Keratinocyte (primary cell): Measurements from ENCODE around the gene CDHR4. TPM values are rescaled to one million over a fixed set of nuclear protein-coding genes. Genes with fewer than 3 reads are reported as not detected.

Source experiments
- DNase-seq: peaks from one replicate; pipeline ENCODE4 v3.0.0-alpha.2; 2011; ENCODE audit warnings: low read depth, missing footprints, low spot score
- FAIRE-seq: peaks from 2 replicates; lab custom pipeline; 2011; peaks lifted over from hg19 to GRCh38; lab: Jason Lieb, UNC
- H2AFZ ChIP-seq: 2 replicates; pipeline ENCODE4 v1.6.0; 2012; ENCODE audit warnings: low read length, control low read depth, inconsistent platforms; ENCODE audit not compliant: control insufficient read depth
- H3K27ac ChIP-seq: 2 replicates; pipeline ENCODE4 v1.5.1; 2011; ENCODE audit warnings: low read length; ENCODE audit not compliant: control insufficient read depth, insufficient read depth
- H3K27me3 ChIP-seq: 3 replicates; pipeline ENCODE4 v1.6.0; 2011; ENCODE audit warnings: low read length; ENCODE audit not compliant: control insufficient read depth, insufficient read depth; ENCODE audit errors: extremely low read depth
- H3K36me3 ChIP-seq, 2 experiments: 2 replicates in 1 of 2; 3 replicates in 1 of 2; pipeline ENCODE4 v1.5.1; 2011; ENCODE audit warnings: low read length in 2 of 2, mild to moderate bottlenecking in 1 of 2; ENCODE audit not compliant: control insufficient read depth in 2 of 2, insufficient read depth in 2 of 2; ENCODE audit errors: extremely low read depth in 1 of 2
- H3K4me1 ChIP-seq: 3 replicates; pipeline ENCODE4 v1.5.1; 2011; ENCODE audit warnings: low read length; ENCODE audit not compliant: control insufficient read depth, insufficient read depth; ENCODE audit errors: extremely low read depth
- H3K4me2 ChIP-seq: 3 replicates; pipeline ENCODE4 v1.6.0; 2011; ENCODE audit warnings: low read depth, low read length; ENCODE audit not compliant: control insufficient read depth, insufficient read depth; ENCODE audit errors: extremely low read depth
- H3K4me3 ChIP-seq, 3 experiments: fragments of 200-600 bp in 1 of 3; sonication (generic) in 1 of 3; 2 replicates in 2 of 3; 3 replicates in 1 of 3; pipeline ENCODE4 v1.5.1; 2011 to 2016; ENCODE audit warnings: low read length in 3 of 3, mild to moderate bottlenecking in 3 of 3, control low read depth in 2 of 3, inconsistent platforms in 1 of 3, low read depth in 1 of 3, mixed read lengths in 1 of 3, mixed run types in 1 of 3, moderate library complexity in 1 of 3; ENCODE audit not compliant: control insufficient read depth in 2 of 3, insufficient read depth in 2 of 3; ENCODE audit errors: extremely low read depth in 1 of 3
- H3K79me2 ChIP-seq: 2 replicates; pipeline ENCODE4 v1.6.0; 2012; ENCODE audit warnings: low read length; ENCODE audit not compliant: control insufficient read depth, insufficient read depth
- H3K9ac ChIP-seq: 3 replicates; pipeline ENCODE4 v1.6.0; 2011; ENCODE audit warnings: low read length; ENCODE audit not compliant: control insufficient read depth, insufficient read depth; ENCODE audit errors: extremely low read depth
- H3K9me1 ChIP-seq: 3 replicates; pipeline ENCODE4 v1.6.0; 2011; ENCODE audit warnings: low read length; ENCODE audit not compliant: control insufficient read depth, insufficient read depth; ENCODE audit errors: extremely low read depth
- H3K9me3 ChIP-seq: 2 replicates; pipeline ENCODE4 v1.5.1; 2012; ENCODE audit warnings: low read depth, low read length; ENCODE audit not compliant: control insufficient read depth
- H4K20me1 ChIP-seq: 3 replicates; pipeline ENCODE4 v1.6.0; 2011; ENCODE audit warnings: low read length; ENCODE audit not compliant: control insufficient read depth, insufficient read depth; ENCODE audit errors: extremely low read depth
- EZH2 ChIP-seq: IDR thresholded peaks from one replicate; pipeline ENCODE4 v1.6.1; 2012; ENCODE audit warnings: inconsistent platforms, mild to moderate bottlenecking, low read length, moderate library complexity
- dilution Hi-C: fragments of 300-500 bp; cut with MboI; formaldehyde crosslinking; loops from one replicate; pipeline ENCODE4 v1.7.0; 2020; ENCODE audit warnings: low sequenced_read_pairs; ENCODE audit not compliant: extremely low pct_ligation_motif_present
- polyA plus RNA-seq, 5 experiments: library from polyadenylated mRNA; depleted of rRNA in 3 of 5; stranded (reverse) in 3 of 5; stranded (forward) in 1 of 5; unstranded in 1 of 5; fragments of >200 nt; gene quantifications; 1 replicate in 1 of 5; 2 replicates in 3 of 5; 3 replicates in 1 of 5; pipeline versions ENCODE4 v1.2.1 to v1.2.3, GENCODE V29; 2011 to 2012; ENCODE audit warnings: missing spikeins in 2 of 5, low read depth in 1 of 5, low replicate concordance in 1 of 5
- TF ChIP-seq, protein P1 (sequence below), 3 experiments: IDR thresholded peaks in 1 of 3; conservative IDR thresholded peaks in 1 of 3; optimal IDR thresholded peaks in 1 of 3; 2 replicates in 2 of 3; 3 replicates in 1 of 3; pipeline versions ENCODE3 to v1.5.1; 2011; ENCODE audit warnings: low read length in 3 of 3, mild to moderate bottlenecking in 3 of 3, moderate library complexity in 2 of 3, control low read depth in 1 of 3, inconsistent platforms in 1 of 3; ENCODE audit not compliant: insufficient read depth in 2 of 3; ENCODE audit errors: extremely low read depth in 1 of 3

Gene CDHR4
- polyA plus RNA-seq, 1 donor (not counting 4 experiments of a cell fraction or from before 2014, with no cell fraction given) = not detected

DNA sequence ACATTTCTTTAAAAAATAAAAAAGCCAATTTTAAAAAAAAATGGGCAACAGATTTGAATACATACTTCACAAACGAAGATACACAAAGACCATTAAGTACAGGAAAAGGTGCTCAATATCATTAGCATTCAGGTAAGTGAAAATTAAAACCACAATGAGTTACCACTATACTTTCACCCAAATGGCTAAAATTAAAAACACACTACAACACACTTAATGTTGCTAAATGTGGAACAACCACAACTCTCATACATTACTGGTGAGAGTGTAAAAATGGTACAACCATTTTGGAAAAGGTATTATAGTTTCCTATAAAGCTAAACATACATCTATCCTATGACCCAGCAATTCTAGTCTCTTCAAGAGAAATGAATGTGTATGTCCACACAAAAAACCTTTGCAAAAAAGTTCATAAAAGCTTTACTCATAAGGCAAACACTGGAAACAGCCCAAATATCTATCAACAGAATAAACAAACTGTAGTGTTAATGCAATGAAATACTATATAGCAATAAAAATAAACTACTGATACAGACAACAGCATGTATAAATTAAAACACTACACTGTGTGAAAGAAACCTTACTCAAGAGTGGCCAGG lies 28.2 kb downstream of the CDHR4 start:
- Histone ChIP-seq H3K36me3 (peaks cover 6 to 8% of the 10 kb centered on the region in 2 experiments), H3K27me3 (no peaks in the 10 kb centered on the region), H3K9me1 (peaks cover 4% of the 10 kb centered on the region), H3K27ac (no peak overlapping the region), H3K4me2 (no peak overlapping the region), H3K9ac (no peak overlapping the region), H3K4me3 (no peak overlapping the region), H3K9me3 (no peaks in the 10 kb centered on the region), H3K79me2 (peaks cover 66% of the 10 kb centered on the region), H3K4me1 (no peaks in the 10 kb centered on the region), H4K20me1 (peaks cover 7% of the 10 kb centered on the region), H2AFZ (no peak overlapping the region)
- TF ChIP-seq, protein P1, sequence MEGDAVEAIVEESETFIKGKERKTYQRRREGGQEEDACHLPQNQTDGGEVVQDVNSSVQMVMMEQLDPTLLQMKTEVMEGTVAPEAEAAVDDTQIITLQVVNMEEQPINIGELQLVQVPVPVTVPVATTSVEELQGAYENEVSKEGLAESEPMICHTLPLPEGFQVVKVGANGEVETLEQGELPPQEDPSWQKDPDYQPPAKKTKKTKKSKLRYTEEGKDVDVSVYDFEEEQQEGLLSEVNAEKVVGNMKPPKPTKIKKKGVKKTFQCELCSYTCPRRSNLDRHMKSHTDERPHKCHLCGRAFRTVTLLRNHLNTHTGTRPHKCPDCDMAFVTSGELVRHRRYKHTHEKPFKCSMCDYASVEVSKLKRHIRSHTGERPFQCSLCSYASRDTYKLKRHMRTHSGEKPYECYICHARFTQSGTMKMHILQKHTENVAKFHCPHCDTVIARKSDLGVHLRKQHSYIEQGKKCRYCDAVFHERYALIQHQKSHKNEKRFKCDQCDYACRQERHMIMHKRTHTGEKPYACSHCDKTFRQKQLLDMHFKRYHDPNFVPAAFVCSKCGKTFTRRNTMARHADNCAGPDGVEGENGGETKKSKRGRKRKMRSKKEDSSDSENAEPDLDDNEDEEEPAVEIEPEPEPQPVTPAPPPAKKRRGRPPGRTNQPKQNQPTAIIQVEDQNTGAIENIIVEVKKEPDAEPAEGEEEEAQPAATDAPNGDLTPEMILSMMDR (optimal IDR thresholded peaks at IDR 0.05 in 1 of 3, IDR thresholded peaks at IDR 0.05 in 1 of 3, conservative IDR thresholded peaks at IDR 0.05 in 1 of 3; ENCODE audit: extremely low read depth in 1 of 3, insufficient read depth in 2 of 3, low read length in 3 of 3) = no peak
- TF ChIP-seq EZH2 = no peak
- FAIRE-seq (no peak), DNase-seq (no peak)
- dilution Hi-C loops = no loop called here

DNA sequence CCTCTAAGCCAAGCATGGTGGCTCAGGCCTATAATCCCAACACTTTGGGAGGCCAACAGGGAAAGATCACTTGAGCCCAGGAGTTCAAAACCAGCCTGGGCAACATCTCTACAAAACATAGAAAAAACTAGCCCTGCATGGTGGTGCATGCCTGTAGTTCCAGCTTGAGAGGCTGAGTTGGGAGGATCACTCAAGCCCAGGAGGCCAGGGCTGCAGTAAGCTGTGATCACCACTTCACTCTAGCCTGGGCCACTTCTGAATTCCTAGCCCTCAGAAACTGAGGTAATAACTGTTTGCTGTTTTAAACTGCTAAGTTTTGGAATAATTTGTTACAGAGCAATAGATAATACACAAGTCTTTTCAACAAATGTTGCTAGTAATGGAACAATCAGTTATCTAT lies 29.7 kb downstream of the CDHR4 start:
- TF ChIP-seq EZH2 = no peak
- TF ChIP-seq, protein P1 (optimal IDR thresholded peaks at IDR 0.05 in 1 of 3, IDR thresholded peaks at IDR 0.05 in 1 of 3, conservative IDR thresholded peaks at IDR 0.05 in 1 of 3; ENCODE audit: extremely low read depth in 1 of 3, insufficient read depth in 2 of 3, low read length in 3 of 3) = no peak
- peaks cover 57% of the 10 kb centered on the region for H3K79me2 ChIP-seq
- DNase-seq (no peak), FAIRE-seq (no peak)
- H3K9me3 ChIP-seq = no peaks in the 10 kb centered on the region
- peaks cover 4% of the 10 kb centered on the region for H4K20me1 ChIP-seq
- H2AFZ ChIP-seq = no peak overlapping the region
- no peak overlapping the region for H3K27ac ChIP-seq
- no peak overlapping the region for H3K4me2 ChIP-seq
- H3K4me1 ChIP-seq = no peaks in the 10 kb centered on the region
- H3K27me3 ChIP-seq = no peaks in the 10 kb centered on the region
- H3K4me3 ChIP-seq = no peak overlapping the region
- no peak overlapping the region for H3K9ac ChIP-seq
- dilution Hi-C loops = no loop called here
- peaks cover 4% of the 10 kb centered on the region for H3K9me1 ChIP-seq
- H3K36me3 ChIP-seq = peaks cover 3% of the 10 kb centered on the region in 2 experiments
